GM10266 (cell line): ENCODE data around the gene ACBD6.

Source experiments
- DNase-seq: peaks from one replicate; pipeline ENCODE4 v3.0.0; 2012; ENCODE audit errors: extremely low spot score
- TF ChIP-seq, protein P1 (sequence below): IDR thresholded peaks from 2 replicates; pipeline ENCODE4 v1.5.1; 2012; ENCODE audit warnings: mild to moderate bottlenecking, low read depth; ENCODE audit not compliant: control insufficient read depth, insufficient read depth; ENCODE audit errors: missing control alignments

Gene ACBD6

DNA sequence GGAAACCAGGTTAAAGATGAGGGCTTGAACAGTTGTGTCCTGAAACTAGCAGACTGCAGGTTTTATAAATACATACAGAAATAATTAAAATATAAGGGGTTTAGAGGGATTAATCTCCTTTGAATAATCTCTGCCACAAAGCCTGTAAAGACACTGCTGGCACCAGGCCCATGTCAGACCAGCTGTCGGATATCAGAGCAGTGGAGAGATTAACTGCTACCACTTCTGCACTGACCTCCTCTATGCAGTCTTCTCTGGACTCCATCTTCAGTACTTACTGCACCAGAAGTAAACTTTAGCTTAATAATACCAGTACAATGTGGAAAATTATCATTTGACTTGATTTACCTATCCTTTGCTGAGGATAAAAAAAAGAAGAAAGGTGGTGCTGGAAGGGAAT is 143.7 kb downstream of the ACBD6 start:
- DNase-seq = no peak
- TF ChIP-seq, protein P1, sequence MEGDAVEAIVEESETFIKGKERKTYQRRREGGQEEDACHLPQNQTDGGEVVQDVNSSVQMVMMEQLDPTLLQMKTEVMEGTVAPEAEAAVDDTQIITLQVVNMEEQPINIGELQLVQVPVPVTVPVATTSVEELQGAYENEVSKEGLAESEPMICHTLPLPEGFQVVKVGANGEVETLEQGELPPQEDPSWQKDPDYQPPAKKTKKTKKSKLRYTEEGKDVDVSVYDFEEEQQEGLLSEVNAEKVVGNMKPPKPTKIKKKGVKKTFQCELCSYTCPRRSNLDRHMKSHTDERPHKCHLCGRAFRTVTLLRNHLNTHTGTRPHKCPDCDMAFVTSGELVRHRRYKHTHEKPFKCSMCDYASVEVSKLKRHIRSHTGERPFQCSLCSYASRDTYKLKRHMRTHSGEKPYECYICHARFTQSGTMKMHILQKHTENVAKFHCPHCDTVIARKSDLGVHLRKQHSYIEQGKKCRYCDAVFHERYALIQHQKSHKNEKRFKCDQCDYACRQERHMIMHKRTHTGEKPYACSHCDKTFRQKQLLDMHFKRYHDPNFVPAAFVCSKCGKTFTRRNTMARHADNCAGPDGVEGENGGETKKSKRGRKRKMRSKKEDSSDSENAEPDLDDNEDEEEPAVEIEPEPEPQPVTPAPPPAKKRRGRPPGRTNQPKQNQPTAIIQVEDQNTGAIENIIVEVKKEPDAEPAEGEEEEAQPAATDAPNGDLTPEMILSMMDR = no peak

DNA sequence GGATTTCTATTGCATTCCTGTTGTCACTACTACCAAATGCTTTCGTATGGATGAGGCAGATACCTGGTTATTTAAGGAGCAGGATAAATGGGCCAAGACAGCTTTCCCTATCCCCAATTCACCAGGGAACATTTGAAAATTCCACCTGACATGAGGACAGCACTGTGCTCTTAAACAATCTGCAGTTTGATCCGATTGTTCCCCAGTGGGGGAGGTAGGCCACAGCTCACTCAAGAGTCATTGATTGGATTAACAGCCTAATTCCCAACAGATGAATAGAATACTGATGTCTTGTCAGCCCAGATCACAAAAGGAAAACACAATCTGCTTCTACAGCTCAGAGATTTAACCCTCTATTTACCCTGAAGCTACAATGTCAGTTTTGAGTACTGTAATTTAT is 148.4 kb downstream of the ACBD6 start:
- DNase-seq = no peak
- TF ChIP-seq, protein P1 = no peak

DNA sequence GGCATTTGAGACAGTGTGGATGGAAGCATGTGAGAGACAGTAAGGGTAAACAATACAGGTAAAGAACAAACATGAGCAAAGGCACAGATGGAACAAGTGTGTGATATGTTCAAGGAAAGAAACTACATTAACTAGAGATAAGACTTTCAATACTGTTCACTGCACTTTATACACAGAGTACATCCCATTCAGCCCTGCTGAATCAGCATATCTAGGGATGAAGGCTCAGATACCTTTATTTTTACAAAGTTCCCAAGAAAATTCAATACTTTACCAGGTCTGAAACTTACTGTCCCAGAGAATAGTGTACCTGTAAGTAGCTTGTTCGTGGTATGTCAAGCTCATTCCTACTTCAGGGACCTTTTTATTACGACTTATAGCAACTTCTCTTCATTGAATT is 149.8 kb downstream of the ACBD6 start:
- TF ChIP-seq, protein P1 = no peak
- no peak for DNase-seq

DNA sequence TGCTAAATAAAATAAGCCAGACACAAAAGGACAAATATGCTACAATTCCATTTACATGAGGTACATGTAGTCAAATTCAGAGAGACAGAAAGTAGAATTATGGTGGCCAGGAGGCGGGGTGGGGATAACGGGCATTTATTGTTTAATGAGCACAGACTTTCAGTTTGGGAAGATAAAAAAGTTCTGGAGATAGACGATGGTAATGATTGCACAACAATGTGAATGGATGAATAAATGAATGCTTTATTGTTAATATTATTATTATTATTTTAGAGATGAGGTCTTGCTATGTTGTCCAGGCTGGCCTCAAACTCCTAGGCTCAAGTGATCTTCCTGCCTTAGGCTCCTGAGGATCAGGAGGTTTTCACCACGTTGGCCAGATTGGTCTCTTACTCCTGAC is 150.4 kb downstream of the ACBD6 start:
- no peak for DNase-seq

DNA sequence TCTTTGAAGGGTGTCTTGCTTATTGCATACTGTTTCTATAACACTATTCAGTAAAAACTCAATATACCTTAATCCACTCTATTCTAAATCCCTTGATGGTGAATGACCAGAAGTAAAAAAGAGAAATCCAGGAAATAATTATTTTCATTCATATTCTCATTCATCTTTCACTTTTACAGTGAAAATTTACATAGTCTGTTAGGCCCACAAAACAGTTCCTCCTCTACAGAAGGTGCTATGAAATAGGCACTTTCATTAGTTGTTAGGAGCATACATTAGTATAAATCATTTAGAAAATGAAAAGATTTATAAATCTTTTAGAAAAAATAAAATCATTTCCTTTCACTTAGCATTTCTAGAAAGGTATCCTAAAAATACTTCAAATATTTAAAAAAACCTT is 157.2 kb downstream of the ACBD6 start:
- no peak for DNase-seq
- TF ChIP-seq, protein P1 = no peak

More for the DNA sequence above, 150.4 kb downstream of the ACBD6 start:
- TF ChIP-seq, protein P1 = no peak

DNA sequence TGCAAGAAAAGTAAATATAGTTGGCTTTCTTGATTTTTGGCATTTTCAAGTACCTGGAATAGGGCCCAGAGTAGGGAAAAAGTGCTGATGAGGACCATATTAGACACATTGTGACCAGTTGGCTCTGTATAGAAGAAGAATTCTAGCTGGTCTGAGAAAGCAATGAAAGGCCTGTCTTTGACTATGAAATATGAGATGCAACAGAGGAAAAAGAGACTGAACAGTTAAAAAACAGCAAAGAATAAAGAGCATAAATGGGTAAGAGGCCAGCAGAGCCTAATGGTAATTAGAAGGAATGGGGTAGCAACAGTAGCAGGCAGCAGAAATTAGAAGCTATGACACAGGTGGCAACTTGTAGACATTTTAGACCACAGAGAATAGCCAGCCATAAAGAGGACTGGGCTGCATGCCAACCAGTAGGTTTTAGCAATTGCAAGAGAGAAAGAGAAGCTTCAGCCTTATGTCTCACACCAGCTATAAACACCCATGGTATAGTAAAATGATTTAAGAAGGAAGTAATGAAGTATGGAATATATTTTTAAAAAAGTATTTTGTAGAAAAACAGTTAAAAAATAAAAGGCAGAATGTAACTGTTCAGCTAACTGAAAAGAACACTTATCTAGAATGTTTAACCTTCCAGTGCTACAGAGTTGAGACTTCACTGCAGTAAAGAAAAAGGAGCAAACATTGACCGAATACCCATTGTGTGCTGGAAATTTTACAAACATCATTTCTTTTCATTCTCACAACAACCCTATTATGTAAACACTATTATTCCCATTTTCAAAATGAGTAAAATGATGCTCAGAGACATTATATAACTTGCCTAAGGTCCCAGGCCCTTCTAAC is 158.2 kb downstream of the ACBD6 start:
- TF ChIP-seq, protein P1 = no peak
- no peak for DNase-seq

DNA sequence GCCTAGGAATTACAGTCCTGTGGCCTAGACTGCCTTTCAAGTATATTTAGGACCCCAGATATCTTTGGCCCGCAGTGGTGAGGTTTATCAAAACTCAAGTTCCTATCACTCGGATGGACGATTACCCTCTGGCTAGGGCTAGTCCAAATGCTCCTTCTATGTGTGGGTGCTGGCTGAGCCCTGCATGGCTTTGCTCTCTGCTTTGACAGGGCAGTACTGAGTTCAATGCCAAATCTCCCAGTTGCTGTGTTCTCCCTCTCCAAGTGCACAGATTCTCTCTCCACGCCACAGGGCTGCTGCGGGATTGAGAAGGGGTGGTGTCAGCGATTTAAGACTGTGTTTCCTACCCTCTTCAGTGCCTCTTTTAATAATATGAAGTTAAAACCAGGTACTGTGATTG is 175.3 kb downstream of the ACBD6 start:
- TF ChIP-seq, protein P1 = no peak
- DNase-seq = no peak
